Lung (tissue), 12 donors: ENCODE results near the gene FRMD4A. TPM values are rescaled to one million over a fixed set of nuclear protein-coding genes. Genes with fewer than 3 reads are reported as not detected.
A peak's percentile ranks its signal among the peaks of the same experiment; 100 is the strongest.

Experiments used
- ATAC-seq: fragments of 200-7000 bp; cut with Tn5 transposase; one replicate; pipeline ENCODE4 v1.9.1; 2020; ENCODE audit warnings: moderate number of reproducible peaks; ENCODE audit not compliant: insufficient read depth, low FRiP score
- DNase-seq, 3 donors: peaks; one replicate each; pipeline ENCODE4 v3.0.0-alpha.2; 2013 to 2017
- H3K27ac ChIP-seq, 2 donors: one replicate each; pipeline ENCODE4 v1.5.1; 2013; ENCODE audit warnings: mild to moderate bottlenecking in 2 of 2, moderate library complexity in 2 of 2, control low read depth in 1 of 2, inconsistent platforms in 1 of 2, low read depth in 1 of 2, low read length in 1 of 2
- H3K27me3 ChIP-seq, 3 donors: one replicate each; pipeline ENCODE4 v1.5.1; 2013; ENCODE audit warnings: low read length in 2 of 3; ENCODE audit not compliant: control insufficient read depth in 3 of 3, insufficient read depth in 3 of 3
- H3K36me3 ChIP-seq, 4 donors: one replicate each; pipeline ENCODE4 v1.5.1; 2013; ENCODE audit warnings: low read length in 4 of 4, mild to moderate bottlenecking in 1 of 4, moderate library complexity in 1 of 4; ENCODE audit not compliant: control insufficient read depth in 4 of 4, insufficient read depth in 4 of 4
- H3K4me1 ChIP-seq, 5 donors: one replicate each; pipeline ENCODE4 v1.5.1; 2013; ENCODE audit warnings: low read length in 5 of 5, mild to moderate bottlenecking in 2 of 5, moderate library complexity in 1 of 5; ENCODE audit not compliant: control insufficient read depth in 5 of 5, insufficient read depth in 5 of 5
- H3K4me3 ChIP-seq: one replicate; pipeline ENCODE4 v1.5.1; 2013; ENCODE audit warnings: mild to moderate bottlenecking, control low read depth, moderate library complexity
- H3K9ac ChIP-seq, 2 donors: one replicate each; pipeline ENCODE4 v1.5.1; 2013; ENCODE audit warnings: low read length in 2 of 2, control low read depth in 1 of 2; ENCODE audit not compliant: insufficient read depth in 1 of 2
- H3K9me3 ChIP-seq, 4 donors: one replicate each; pipeline ENCODE4 v1.5.1; 2013; ENCODE audit warnings: low read length in 3 of 4, mild to moderate bottlenecking in 1 of 4, moderate library complexity in 1 of 4; ENCODE audit not compliant: control insufficient read depth in 4 of 4, insufficient read depth in 3 of 4
- CTCF ChIP-seq: IDR thresholded peaks from 2 replicates; pipeline ENCODE4 v1.5.1; 2012; ENCODE audit warnings: mild to moderate bottlenecking; ENCODE audit errors: control extremely low read depth, extremely low read depth
- WGBS, 2 donors: extraction: QIAGEN DNeasy Blood & Tissue Kit; methylation state at CpG; one replicate each; pipeline ENCODE4 v1.1.7; 2013; 5-methylcytosine and 5-hydroxymethylcytosine counted together
- polyA plus RNA-seq, 2 donors: library from polyadenylated mRNA; stranded (reverse); fragments of 200-250 nt; gene quantifications; one replicate each; pipeline ENCODE4 v1.2.1, GENCODE V29; 2013
- total RNA-seq, 2 donors: library from RNA; depleted of rRNA in 1 of 2; stranded (reverse); fragments of >200 nt in 1 of 2; gene quantifications; one replicate each; pipeline ENCODE4 v1.2.1, GENCODE V29; 2014 to 2021
- donor health status: control.
- donor health status: control.
- donor health status: Bipolar disorder and iron deficiency.
- donor health status: healthy.
- donor health status: DM: yes; HTN: yes; CAD: no.

FRMD4A gene
- total and polyA plus RNA-seq, 4 donors = 12.0 to 64.5 (median 29.3) TPM

- DNase-seq = no peak
- Histone ChIP-seq H3K27me3 (no peaks in the 10 kb centered on the region), H3K27ac (no peak overlapping the region), H3K9me3 (no peaks in the 10 kb centered on the region), H3K36me3 (peaks cover 0 to 4% (median 2%) of the 10 kb centered on the region in 4 donors), H3K9ac (no peak overlapping the region), H3K4me3 (no peak overlapping the region), H3K4me1 (peaks cover 3 to 32% (median 9%) of the 10 kb centered on the region in 5 donors)
- no peak for ATAC-seq
- TF ChIP-seq CTCF = no peak
- 96 to 97% methylated on average over 7 of the region's 7 CpGs for WGBS, 2 donors
Observed at GRCh38 chr10:13721486-13721885, 609.2 kb downstream of the FRMD4A start.

GRCh38 chr10:13720699-13721098, 610.0 kb downstream of the FRMD4A start:
- ATAC-seq (no peak), DNase-seq (no peak)
- H3K36me3 ChIP-seq = peaks cover 0 to 4% (median 0%) of the 10 kb centered on the region in 4 donors
- H3K9me3 ChIP-seq = no peaks in the 10 kb centered on the region
- no peak overlapping the region for H3K27ac ChIP-seq
- no peak overlapping the region for H3K4me3 ChIP-seq
- no peaks in the 10 kb centered on the region for H3K27me3 ChIP-seq
- H3K4me1 ChIP-seq = peaks cover 3 to 32% (median 9%) of the 10 kb centered on the region in 5 donors
- WGBS, 2 donors = 82 to 83% methylated on average over 4 of the region's 4 CpGs
- no peak overlapping the region for H3K9ac ChIP-seq
- no peak for TF ChIP-seq CTCF

- H3K4me3 ChIP-seq = no peak overlapping the region
- no peaks in the 10 kb centered on the region for H3K9me3 ChIP-seq
- H3K36me3 ChIP-seq = peaks cover 0 to 4% (median 0%) of the 10 kb centered on the region in 4 donors
- H3K4me1 ChIP-seq = peaks cover 3 to 32% (median 9%) of the 10 kb centered on the region in 5 donors
- peak; percentile 60 to 93 (median 87) for DNase-seq
- no peaks in the 10 kb centered on the region for H3K27me3 ChIP-seq
- no peak for TF ChIP-seq CTCF
- WGBS, 2 donors = 57 to 70% methylated on average over 5 of the region's 5 CpGs
- H3K27ac ChIP-seq = peak overlapping the region in 1 of 2 donors; percentile 32
- no peak overlapping the region for H3K9ac ChIP-seq
- ATAC-seq = no peak
Observed at GRCh38 chr10:13719425-13719824, 611.3 kb downstream of the FRMD4A start.

GRCh38 chr10:13718820-13719219, 611.9 kb downstream of the FRMD4A start:
- ATAC-seq (no peak), DNase-seq (no peak)
- no peak overlapping the region for H3K4me3 ChIP-seq
- no peak for TF ChIP-seq CTCF
- peak overlapping the region in 1 of 2 donors; percentile 1 for H3K9ac ChIP-seq
- no peaks in the 10 kb centered on the region for H3K9me3 ChIP-seq
- 77 to 78% methylated on average over 4 of the region's 4 CpGs for WGBS, 2 donors
- H3K4me1 ChIP-seq = peaks cover 0 to 32% (median 9%) of the 10 kb centered on the region in 5 donors
- no peaks in the 10 kb centered on the region for H3K27me3 ChIP-seq
- H3K36me3 ChIP-seq = peaks cover 0 to 4% (median 0%) of the 10 kb centered on the region in 4 donors
- H3K27ac ChIP-seq = peak overlapping the region in 1 of 2 donors; percentile 72
